ENCODE data around the gene ARFGEF2. TPM values are rescaled to one million over a fixed set of nuclear protein-coding genes. Genes with fewer than 3 reads are reported as not detected.
"Not testable (repeated sequence)": the region's sequence is repeated elsewhere in the genome, so short reads cannot be mapped to it uniquely, and the experiment has no call there.

Gene ARFGEF2
- polyA plus RNA-seq, 1 experiment = 15.5 TPM

- peak; percentile 39 for DNase-seq (ENCODE audit: low read depth)
- H3K4me3 ChIP-seq (ENCODE audit: low read depth, low read length) = no peak overlapping the region
- no peaks in the 10 kb centered on the region for H3K27me3 ChIP-seq (ENCODE audit: control insufficient read depth, insufficient read depth, low read length)
- peaks cover 8% of the 10 kb centered on the region for H3K36me3 ChIP-seq (ENCODE audit: control insufficient read depth, insufficient read depth, low read length)
- TF ChIP-seq CTCF (IDR thresholded peaks at IDR 0.05; ENCODE audit: insufficient read depth, low read depth, low read length) = no peak
- CTCF ChIA-PET = interaction anchor here (1.0 kb wide), 1 partner anchor 19 kb away, joined by 4 read pairs; no protein-coding TSS in a partner anchor
- POLR2A ChIA-PET = no interaction called here
These were observed 43.8 kb downstream of the ARFGEF2 start for GRCh38 chr20:48965189-48965910.

- H3K4me3 ChIP-seq (ENCODE audit: low read depth, low read length) = no peak overlapping the region
- TF ChIP-seq CTCF (IDR thresholded peaks at IDR 0.05; ENCODE audit: insufficient read depth, low read depth, low read length) = no peak
- peaks cover 11% of the 10 kb centered on the region for H3K36me3 ChIP-seq (ENCODE audit: control insufficient read depth, insufficient read depth, low read length)
- ChIA-PET CTCF (interaction anchor here (0.5 kb wide), 1 partner anchor 50 kb away, joined by 3 read pairs; no protein-coding TSS in a partner anchor), POLR2A (no interaction called here)
- H3K27me3 ChIP-seq (ENCODE audit: control insufficient read depth, insufficient read depth, low read length) = no peaks in the 10 kb centered on the region
- no peak for DNase-seq (ENCODE audit: low read depth)
These were observed 49.3 kb downstream of the ARFGEF2 start for GRCh38 chr20:48970681-48971365.

DNA sequence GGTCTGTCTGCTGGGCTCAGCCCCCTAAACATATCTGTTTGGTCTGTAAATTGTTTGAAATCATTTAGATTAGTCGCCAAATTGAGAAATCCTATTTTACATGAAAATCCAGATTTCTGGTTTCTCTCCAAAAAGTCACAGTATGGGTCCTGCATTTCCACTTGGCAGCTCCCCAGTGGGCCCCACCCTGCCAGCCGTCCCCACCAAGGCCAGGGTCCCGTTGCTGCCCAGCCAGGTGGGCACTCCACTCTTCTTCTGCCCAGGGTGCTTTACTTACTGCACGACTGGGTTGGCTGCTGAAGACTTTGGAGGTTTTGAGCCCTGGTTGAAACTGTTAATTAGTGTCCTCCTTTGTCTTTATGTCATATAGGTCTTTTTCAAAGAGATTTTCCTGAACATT is 50.4 kb downstream of the ARFGEF2 start:
- no peak for TF ChIP-seq CTCF (IDR thresholded peaks at IDR 0.05; ENCODE audit: insufficient read depth, low read depth, low read length)
- no peak for DNase-seq (ENCODE audit: low read depth)
- peaks cover 14% of the 10 kb centered on the region for H3K36me3 ChIP-seq (ENCODE audit: control insufficient read depth, insufficient read depth, low read length)
- no peaks in the 10 kb centered on the region for H3K27me3 ChIP-seq (ENCODE audit: control insufficient read depth, insufficient read depth, low read length)
- H3K4me3 ChIP-seq (ENCODE audit: low read depth, low read length) = no peak overlapping the region
- ChIA-PET CTCF (no interaction called here), POLR2A (no interaction called here)

- CTCF ChIA-PET = interaction anchor here (1.0 kb wide), 1 partner anchor 34 kb away, joined by 3 read pairs; no protein-coding TSS in a partner anchor
- no peak for DNase-seq (ENCODE audit: low read depth)
- Histone ChIP-seq H3K4me3 (ENCODE audit: low read depth, low read length) (no peak overlapping the region), H3K36me3 (ENCODE audit: control insufficient read depth, insufficient read depth, low read length) (peaks cover 14% of the 10 kb centered on the region), H3K27me3 (ENCODE audit: control insufficient read depth, insufficient read depth, low read length) (no peaks in the 10 kb centered on the region)
- POLR2A ChIA-PET = no interaction called here
- no peak for TF ChIP-seq CTCF (IDR thresholded peaks at IDR 0.05; ENCODE audit: insufficient read depth, low read depth, low read length)
These were observed 51.3 kb downstream of the ARFGEF2 start for GRCh38 chr20:48972816-48973215.

GRCh38 chr20:48975955-48976354 is 54.4 kb downstream of the ARFGEF2 start:
- TF ChIP-seq CTCF (IDR thresholded peaks at IDR 0.05; ENCODE audit: insufficient read depth, low read depth, low read length) = no peak
- Histone ChIP-seq H3K4me3 (ENCODE audit: low read depth, low read length) (no peak overlapping the region), H3K27me3 (ENCODE audit: control insufficient read depth, insufficient read depth, low read length) (no peaks in the 10 kb centered on the region), H3K36me3 (ENCODE audit: control insufficient read depth, insufficient read depth, low read length) (peaks cover 6% of the 10 kb centered on the region)
- ChIA-PET POLR2A (interaction anchor here (0.6 kb wide), 1 partner anchor 290 kb away, joined by 3 read pairs; no protein-coding TSS in a partner anchor), CTCF (interaction anchor here (1.2 kb wide), 1 partner anchor 9 kb away, joined by 3 read pairs; no protein-coding TSS in a partner anchor)
- DNase-seq (ENCODE audit: low read depth) = no peak

DNA sequence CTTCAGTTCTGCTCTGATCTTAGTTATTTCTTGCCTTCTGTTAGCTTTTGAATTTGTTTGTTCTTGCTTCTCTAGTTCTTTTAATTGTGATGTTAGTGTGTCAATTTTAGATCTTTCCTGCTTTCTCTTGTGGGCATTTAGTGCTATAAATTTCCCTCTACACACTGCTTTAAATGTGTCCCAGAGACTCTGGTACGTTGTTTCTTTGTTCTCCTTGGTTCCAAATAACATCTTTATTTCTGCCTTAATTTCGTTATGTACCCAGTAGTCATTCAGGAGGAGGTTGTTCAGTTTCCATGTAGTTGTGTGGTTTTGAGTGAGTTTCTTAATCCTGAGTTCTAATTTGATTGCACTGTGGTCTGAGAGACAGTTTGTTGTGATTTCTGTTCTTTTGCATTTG is 58.5 kb downstream of the ARFGEF2 start:
- POLR2A ChIA-PET; H3K4me3 ChIP-seq (ENCODE audit: low read depth, low read length); H3K27me3 ChIP-seq (ENCODE audit: control insufficient read depth, insufficient read depth, low read length); H3K36me3 ChIP-seq (ENCODE audit: control insufficient read depth, insufficient read depth, low read length); DNase-seq (ENCODE audit: low read depth): not testable (repeated sequence)
- CTCF ChIA-PET = interaction anchor here (0.6 kb wide), 1 partner anchor 352 kb away, joined by 3 read pairs; no protein-coding TSS in a partner anchor
